ENCODE data around the gene PELI3.

- TF ChIP-seq EZH2phosphoT487 (IDR thresholded peaks at IDR 0.05; ENCODE audit: borderline replicate concordance) (no peak), CTCF (conservative IDR thresholded peaks at IDR 0.05; ENCODE audit: low read length) (no peak)
Observed at GRCh38 chr11:66464916-66465315, 1.8 kb upstream of the PELI3 start.

Measured in Loucy (cell line).